NCI-H1092 treated with DMSO at 0.1 percent for 48 hours (cell line): ENCODE results near the gene LRRC38.

Experiments
- DNase-seq: peaks from one replicate; lab custom pipeline; 2025; lab: John Stamatoyannopoulos, UW

LRRC38 gene

GRCh38 chr1:13516606-13517005 lies 2.8 kb upstream of the LRRC38 start:
- DNase-seq: no peak

DNA sequence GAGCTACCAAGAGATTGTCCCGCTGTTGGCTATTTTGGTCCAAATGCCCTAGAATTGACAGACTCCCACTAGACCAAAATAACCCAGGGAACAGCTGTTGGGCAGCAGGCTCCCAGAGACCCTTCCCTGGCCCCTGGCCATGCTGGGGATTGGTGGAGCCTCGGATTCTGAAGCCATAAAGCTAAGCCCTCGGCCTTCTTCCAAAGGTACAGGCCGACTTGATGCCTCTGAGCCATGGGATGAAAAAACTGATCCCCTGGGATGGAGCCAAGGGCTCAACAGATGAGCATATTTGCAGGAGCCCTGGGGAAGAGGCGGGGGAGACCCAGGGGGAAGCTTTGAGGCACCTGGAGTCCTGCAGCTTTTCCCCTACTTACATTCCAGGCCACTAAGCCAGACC lies 1.0 kb upstream of the LRRC38 start:
- DNase-seq: no peak

GRCh38 chr1:13513063-13513894 lies 524 bp downstream of the LRRC38 start:
- DNase-seq: no peak

- no peak for DNase-seq
Observed at GRCh38 chr1:13512472-13512871, 1.3 kb downstream of the LRRC38 start.

DNA sequence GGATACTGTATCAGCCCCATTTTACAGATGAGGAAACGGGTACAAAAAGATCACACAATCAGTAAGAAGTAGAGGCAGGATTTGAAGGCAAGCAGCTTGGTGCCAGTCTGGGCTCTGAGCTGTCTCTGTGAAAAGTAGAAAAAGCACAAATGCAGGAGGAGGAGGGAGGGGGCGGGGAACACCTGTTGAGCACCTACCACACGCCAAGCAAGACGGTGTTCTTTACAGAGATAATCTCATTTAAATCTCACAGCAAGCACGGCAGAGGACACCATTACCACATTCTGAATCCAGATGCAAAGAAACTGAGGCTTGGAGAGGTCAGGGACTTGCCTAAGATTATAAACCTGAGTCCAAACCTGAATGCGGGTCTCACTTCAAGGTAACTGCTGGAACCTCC lies 3.3 kb downstream of the LRRC38 start:
- DNase-seq: no peak

DNA sequence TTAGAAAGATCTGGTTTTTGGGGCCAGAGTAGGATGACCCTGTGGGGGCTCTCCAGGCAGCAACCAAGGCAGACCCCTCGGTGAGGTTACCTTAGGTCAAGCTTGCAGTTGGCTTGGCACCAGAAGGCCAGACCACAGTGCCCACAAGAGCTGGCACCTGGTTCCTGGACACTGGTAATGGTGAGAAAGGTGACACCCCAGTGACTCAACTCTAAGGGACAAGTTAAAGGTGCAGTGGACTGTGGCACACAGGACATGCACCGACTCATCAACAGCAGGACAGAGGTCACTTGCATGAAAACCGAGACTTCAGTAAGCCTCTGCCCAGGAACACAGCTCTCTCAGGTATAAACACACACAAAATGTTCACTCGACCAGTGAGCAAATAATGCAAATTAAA lies 6.7 kb downstream of the LRRC38 start:
- DNase-seq: no peak

DNA sequence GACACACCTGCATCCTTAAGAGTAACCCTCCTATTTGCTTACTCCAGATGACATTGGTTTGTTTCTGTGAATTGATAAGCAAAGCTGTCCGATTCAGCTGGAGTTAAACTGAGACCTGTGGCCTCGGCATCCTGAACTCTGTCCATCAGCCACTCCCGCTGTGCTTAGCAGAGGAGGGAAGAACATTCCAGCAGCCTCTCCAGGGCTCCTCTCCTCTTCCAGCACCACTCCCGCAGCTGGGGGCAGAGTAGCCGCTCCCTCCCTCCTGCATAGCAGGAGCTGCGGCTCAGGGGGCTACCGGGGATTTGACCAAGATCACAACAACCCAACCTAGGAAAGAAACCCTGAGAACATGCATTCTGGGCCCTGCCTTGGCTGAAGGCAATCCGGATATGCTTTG lies 8.8 kb downstream of the LRRC38 start:
- DNase-seq: no peak

DNA sequence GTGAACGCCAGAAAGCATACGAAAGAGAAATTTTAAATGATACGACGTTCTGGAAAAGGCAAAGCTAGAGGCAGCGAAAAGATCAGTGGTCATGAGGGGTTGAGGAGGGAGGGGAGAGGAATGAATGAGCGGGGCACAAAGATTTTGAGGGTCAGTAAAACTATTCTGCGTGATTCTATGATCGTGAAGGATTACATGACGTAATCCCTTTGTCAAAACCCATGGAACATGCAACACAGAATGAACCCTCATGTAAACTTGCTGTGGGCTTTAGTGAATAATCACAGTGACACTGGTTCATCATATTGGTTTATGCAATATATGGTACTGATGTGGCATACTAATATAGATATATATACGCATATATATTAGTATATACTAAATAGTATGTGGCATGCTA lies 13.0 kb downstream of the LRRC38 start:
- no peak for DNase-seq

DNA sequence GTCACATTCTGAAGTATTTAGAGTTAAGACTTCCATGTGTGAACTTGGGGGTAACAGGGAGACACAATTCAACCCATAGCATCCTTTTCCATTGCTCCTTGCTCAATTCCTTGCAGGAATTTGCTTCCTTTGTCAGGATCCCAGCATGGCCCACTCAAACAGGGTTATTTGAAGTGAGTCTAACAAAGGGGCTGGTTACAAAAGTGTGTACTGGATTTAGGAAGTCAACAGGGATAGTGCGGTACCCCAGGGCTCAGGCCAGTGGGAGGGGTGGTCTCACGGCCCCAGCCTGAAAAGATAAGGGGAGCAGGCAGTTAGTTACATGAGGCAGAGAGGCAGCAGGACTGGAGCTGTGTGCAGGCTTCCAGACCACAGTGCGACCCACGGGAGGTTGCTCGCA lies 14.4 kb downstream of the LRRC38 start:
- DNase-seq: no peak

GRCh38 chr1:13498553-13498952 lies 15.2 kb downstream of the LRRC38 start:
- no peak for DNase-seq

GRCh38 chr1:13495186-13495585 lies 18.6 kb downstream of the LRRC38 start:
- DNase-seq: no peak

GRCh38 chr1:13494712-13495111 lies 19.1 kb downstream of the LRRC38 start:
- DNase-seq: no peak

GRCh38 chr1:13494025-13494424 lies 19.8 kb downstream of the LRRC38 start:
- DNase-seq: no peak

GRCh38 chr1:13492711-13493110 lies 21.1 kb downstream of the LRRC38 start:
- DNase-seq: no peak

DNA sequence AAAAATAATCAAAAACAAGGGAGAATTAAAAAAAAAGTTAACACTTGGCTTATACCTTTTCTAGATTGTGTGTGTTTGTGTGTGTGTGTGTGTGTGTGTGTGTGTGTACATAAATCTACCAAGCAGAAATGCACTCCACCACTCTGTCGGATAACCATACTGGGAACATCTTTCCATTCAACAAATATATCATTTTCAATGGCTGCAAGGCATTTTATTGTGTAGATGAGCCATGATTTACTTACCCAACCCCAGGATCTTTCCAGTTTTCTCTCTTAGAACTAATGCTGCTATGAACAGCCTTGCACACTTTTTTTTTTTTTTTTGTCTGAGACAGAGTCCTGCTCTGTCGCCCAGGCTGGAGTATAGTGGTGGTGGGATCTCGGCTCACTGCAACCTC lies 25.8 kb downstream of the LRRC38 start:
- DNase-seq: no peak

DNA sequence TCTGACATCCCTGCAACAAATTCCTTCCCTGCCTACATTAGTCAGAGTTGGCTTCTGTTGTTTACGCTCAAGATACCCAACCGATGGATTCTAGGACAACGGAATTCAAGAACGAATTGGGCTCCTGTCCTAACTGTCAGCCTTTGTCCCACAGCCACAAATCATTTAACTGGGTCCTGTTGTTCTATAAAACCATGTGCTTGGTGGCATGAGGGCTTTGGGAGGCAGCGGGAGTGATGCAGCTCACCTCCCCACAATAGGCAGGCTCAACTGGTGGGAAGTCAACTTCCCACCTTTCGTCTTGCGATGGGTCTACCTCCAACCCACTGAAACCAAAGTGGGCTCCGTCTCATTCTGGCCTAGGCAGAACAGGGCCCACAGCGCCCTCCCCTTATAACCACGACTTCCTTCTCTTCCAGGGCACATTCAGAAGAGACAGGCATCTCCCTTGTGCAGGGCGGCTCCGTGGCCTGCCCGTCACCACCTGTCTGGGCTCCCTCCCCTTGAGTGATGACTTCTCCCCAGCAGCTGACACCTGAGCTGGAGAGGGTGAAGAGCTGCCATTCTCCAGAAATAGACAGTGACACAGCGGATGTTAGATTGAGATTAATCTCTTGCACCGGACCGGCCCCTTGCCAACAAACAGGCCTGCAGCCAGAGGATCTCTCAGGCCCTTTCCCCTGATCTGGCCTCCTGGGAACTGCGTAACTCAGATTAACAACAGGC lies 26.5 kb downstream of the LRRC38 start:
- no peak for DNase-seq

DNA sequence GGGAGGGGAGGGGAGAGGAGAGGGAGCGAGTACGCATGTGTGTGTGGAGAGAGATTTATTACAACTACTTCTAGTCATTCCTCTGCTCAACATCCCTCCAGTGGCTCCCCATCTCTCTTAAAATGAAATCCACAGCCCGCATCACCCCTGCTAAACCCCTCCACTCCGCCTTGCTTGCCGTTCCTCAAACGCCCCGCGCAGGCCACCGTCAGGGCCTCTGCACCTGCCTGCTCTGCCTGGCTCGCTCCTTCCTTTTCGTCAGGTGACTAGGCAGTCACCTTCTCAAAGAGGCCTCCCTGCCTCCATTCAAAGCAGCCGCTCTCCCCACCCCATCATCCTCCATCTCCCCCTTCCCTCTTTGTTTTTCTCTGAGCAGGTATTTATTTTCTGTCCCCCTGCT lies 29.9 kb downstream of the LRRC38 start:
- no peak for DNase-seq

GRCh38 chr1:13482600-13482999 lies 31.2 kb downstream of the LRRC38 start:
- no peak for DNase-seq

GRCh38 chr1:13479171-13479856 lies 34.5 kb downstream of the LRRC38 start:
- DNase-seq: no peak

DNA sequence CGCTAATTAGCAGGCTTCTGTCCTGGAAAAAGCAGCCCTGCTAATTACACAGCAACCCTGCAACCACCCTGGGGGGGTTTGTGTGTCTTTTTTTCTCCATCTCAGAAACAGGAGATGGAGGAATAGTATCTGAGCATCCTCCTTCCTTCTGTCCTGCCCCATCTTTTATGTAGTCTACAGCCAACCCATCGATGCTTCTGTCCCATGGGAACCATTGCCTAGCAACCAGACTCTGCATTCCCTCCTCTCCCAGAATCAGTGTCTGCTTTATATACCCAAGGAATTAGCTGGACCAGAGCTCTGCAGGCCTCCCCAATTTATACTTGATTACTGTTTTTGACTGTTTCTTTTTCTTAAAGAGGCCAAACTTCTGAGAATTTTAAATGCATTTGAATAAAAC lies 35.1 kb downstream of the LRRC38 start:
- DNase-seq: no peak

- DNase-seq: peak; percentile 1
Observed at GRCh38 chr1:13469343-13469742, 44.5 kb downstream of the LRRC38 start.

DNA sequence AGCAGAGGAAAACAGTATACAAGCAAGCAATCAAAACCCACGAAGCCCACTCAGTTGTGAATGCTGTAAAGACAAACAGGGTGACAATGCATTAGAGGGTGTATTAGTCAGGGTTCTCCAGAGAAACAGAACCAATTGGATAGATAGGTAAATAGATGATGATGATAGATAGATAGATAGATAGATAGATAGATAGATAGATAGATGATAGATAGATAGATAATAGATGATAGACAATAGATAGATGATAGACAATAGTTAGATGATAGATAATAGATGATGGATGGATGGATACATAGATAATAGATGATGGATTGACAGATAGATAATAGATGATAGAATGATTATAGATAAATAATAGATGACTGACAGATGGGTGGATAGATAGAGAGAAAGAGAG lies 48.3 kb downstream of the LRRC38 start:
- no peak for DNase-seq

DNA sequence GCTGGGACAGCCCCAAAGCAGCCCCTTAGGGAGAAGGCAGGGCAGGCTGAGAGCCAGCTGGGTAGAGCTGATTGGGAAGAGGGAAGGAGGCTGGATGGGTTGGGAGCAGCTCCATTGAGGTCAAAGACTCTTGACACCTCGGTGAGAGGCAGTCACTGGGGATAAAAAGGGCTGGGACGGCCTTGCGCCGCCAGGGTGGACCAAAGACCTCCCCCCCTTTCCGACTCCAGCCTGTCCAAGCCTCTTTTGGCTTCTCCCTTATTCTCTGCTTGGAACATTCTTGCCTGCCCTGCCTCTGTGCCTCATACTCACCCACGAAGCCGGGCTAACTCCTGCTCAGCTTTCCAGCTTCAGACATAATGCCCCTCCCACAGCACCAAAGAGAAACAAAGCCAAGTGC lies 51.1 kb downstream of the LRRC38 start:
- no peak for DNase-seq
